SK-N-SH (cell line): ENCODE measurements around the gene PPP1R12B. TPM values are rescaled to one million over a fixed set of nuclear protein-coding genes. Genes with fewer than 3 reads are reported as not detected.

Source experiments
- CTCF ChIA-PET: fragments of 300-600, 350-600 bp; formaldehyde crosslinking; extraction: SDS; loops from one replicate; lab custom pipeline; 2021; lab: Yijun Ruan, JAX
- POLR2A ChIA-PET: fragments of 350-600 bp; sonication (Branson Sonifier 250); formaldehyde crosslinking; extraction: SDS; loops from one replicate; lab custom pipeline; 2020; ENCODE audit warnings: antibody characterized with exemption, inconsistent platforms; lab: Yijun Ruan, JAX
- DNase-seq: peaks from one replicate; pipeline ENCODE4 v3.0.0; 2012
- H2AFZ ChIP-seq: fragments of 200-600 bp; sonication (generic); 2 replicates; pipeline ENCODE4 v1.8.1; 2016; ENCODE audit warnings: antibody characterized with exemption, mild to moderate bottlenecking, low read depth
- H3F3A ChIP-seq: fragments of 200-600 bp; sonication (generic); replicated peaks from 2 replicates; pipeline ENCODE3; 2016; ENCODE audit warnings: antibody characterized with exemption, mild to moderate bottlenecking; ENCODE audit not compliant: insufficient read depth
- H3K27ac ChIP-seq, 2 experiments: fragments of 200-500 bp in 1 of 2; fragments of 200-600 bp in 1 of 2; sonication (Bioruptor generic) in 1 of 2; sonication (generic), shearing (Covaris generic) in 1 of 2; 2 replicates each; pipeline versions ENCODE4 v1.5.1 to v1.6.1; 2014 to 2016; ENCODE audit warnings: low read depth in 2 of 2, inconsistent platforms in 1 of 2, low read length in 1 of 2, mild to moderate bottlenecking in 1 of 2, mixed read lengths in 1 of 2
- H3K27me3 ChIP-seq: fragments of 200-600 bp; sonication (generic), shearing (Covaris generic); 2 replicates; pipeline ENCODE4 v1.6.1; 2016; ENCODE audit warnings: mixed run types; ENCODE audit not compliant: insufficient read depth
- H3K36me3 ChIP-seq, 2 experiments: fragments of 200-500 bp in 1 of 2; fragments of 200-600 bp in 1 of 2; sonication (Bioruptor generic) in 1 of 2; sonication (generic) in 1 of 2; replicated peaks in 1 of 2; 2 replicates each; pipeline versions ENCODE3 to v1.5.1; 2014 to 2016; ENCODE audit warnings: low read length in 1 of 2, mild to moderate bottlenecking in 1 of 2; ENCODE audit not compliant: insufficient read depth in 2 of 2, control insufficient read depth in 1 of 2
- H3K4me1 ChIP-seq, 2 experiments: fragments of 200-500 bp in 1 of 2; fragments of 200-600 bp in 1 of 2; sonication (Bioruptor generic) in 1 of 2; sonication (generic), shearing (Covaris generic) in 1 of 2; 2 replicates each; pipeline versions ENCODE4 v1.5.1 to v1.6.1; 2014 to 2016; ENCODE audit warnings: low read depth in 1 of 2, low read length in 1 of 2, mixed run types in 1 of 2; ENCODE audit not compliant: insufficient read depth in 2 of 2, control insufficient read depth in 1 of 2
- H3K4me2 ChIP-seq: fragments of 200-600 bp; sonication (generic), shearing (Covaris generic); 2 replicates; pipeline ENCODE4 v1.6.1; 2017; ENCODE audit warnings: mixed run types
- H3K4me3 ChIP-seq, 2 experiments: fragments of 200-500 bp in 1 of 2; fragments of 200-600 bp in 1 of 2; sonication (Bioruptor generic) in 1 of 2; sonication (generic), shearing (Covaris generic) in 1 of 2; 2 replicates each; pipeline versions ENCODE4 v1.5.1 to v1.8.1; 2014 to 2016; ENCODE audit warnings: low read depth in 2 of 2, inconsistent platforms in 1 of 2, low read length in 1 of 2, mild to moderate bottlenecking in 1 of 2, mixed read lengths in 1 of 2, moderate library complexity in 1 of 2
- H3K79me2 ChIP-seq: fragments of 200-600 bp; sonication (generic); 2 replicates; pipeline ENCODE4 v1.8.1; 2017; ENCODE audit warnings: mild to moderate bottlenecking; ENCODE audit not compliant: insufficient read depth
- H3K9ac ChIP-seq: fragments of 200-600 bp; sonication (generic); 2 replicates; pipeline ENCODE4 v1.6.1; 2017; ENCODE audit warnings: mixed run types
- H3K9me2 ChIP-seq: fragments of 200-600 bp; sonication (generic); 2 replicates; pipeline ENCODE4 v1.6.1; 2017; ENCODE audit warnings: mixed run types
- H3K9me3 ChIP-seq: fragments of 200-600 bp; sonication (generic); 2 replicates; pipeline ENCODE4 v1.6.1; 2017; ENCODE audit warnings: mixed run types, mild to moderate bottlenecking, moderate library complexity
- H4K20me1 ChIP-seq: fragments of 200-600 bp; sonication (generic); 2 replicates; pipeline ENCODE4 v1.6.1; 2017; ENCODE audit warnings: mild to moderate bottlenecking, mixed run types; ENCODE audit not compliant: insufficient read depth
- ELF1 ChIP-seq: IDR thresholded peaks from 2 replicates; pipeline ENCODE4 v1.4.0; 2012
- EP300 ChIP-seq, 2 experiments: IDR thresholded peaks; 2 replicates each; pipeline versions ENCODE4 v1.4.0 to v1.6.1; 2012; ENCODE audit warnings: borderline replicate concordance in 1 of 2, low read depth in 1 of 2, low read length in 1 of 2
- EZH2phosphoT487 ChIP-seq: fragments of 200-600 bp; sonication (generic); IDR thresholded peaks from 2 replicates; pipeline ENCODE4 v1.6.1; 2017; ENCODE audit warnings: low read depth, mixed run types, mild to moderate bottlenecking, antibody characterized with exemption, moderate library complexity, borderline replicate concordance
- FOSL2 ChIP-seq: IDR thresholded peaks from 2 replicates; pipeline ENCODE4 v1.4.0; 2012; ENCODE audit warnings: low read depth, mild to moderate bottlenecking, moderate library complexity, borderline replicate concordance
- GABPA ChIP-seq: IDR thresholded peaks from 2 replicates; pipeline ENCODE4 v1.4.0; 2012; ENCODE audit warnings: low read depth, mild to moderate bottlenecking
- GATA2 ChIP-seq: sonication (generic); formaldehyde crosslinking; IDR thresholded peaks from 2 replicates; pipeline ENCODE4 v1.5.0; 2020; ENCODE audit warnings: mild to moderate bottlenecking, missing genetic modification reagents
- JUND ChIP-seq: IDR thresholded peaks from 2 replicates; pipeline ENCODE4 v1.4.0; 2012
- MEF2A ChIP-seq: IDR thresholded peaks from 2 replicates; pipeline ENCODE4 v1.4.0; 2012; ENCODE audit warnings: low read depth, borderline replicate concordance
- MXI1 ChIP-seq: IDR thresholded peaks from 2 replicates; pipeline ENCODE4 v1.6.1; 2012; ENCODE audit warnings: mild to moderate bottlenecking, low read depth, low read length, improper control_type of control experiment
- NFIC ChIP-seq: IDR thresholded peaks from 2 replicates; pipeline ENCODE4 v1.4.0; 2012; ENCODE audit warnings: borderline replicate concordance
- NRF1 ChIP-seq: IDR thresholded peaks from 2 replicates; pipeline ENCODE4 v1.6.1; 2012; ENCODE audit warnings: low read depth, mild to moderate bottlenecking, low read length
- POLR2AphosphoS5 ChIP-seq: IDR thresholded peaks from 2 replicates; pipeline ENCODE4 v1.6.1; 2012; ENCODE audit warnings: low read depth, low read length
- RAD21 ChIP-seq: IDR thresholded peaks from 2 replicates; pipeline ENCODE4 v1.6.1; 2012; ENCODE audit warnings: mild to moderate bottlenecking, low read length
- RCOR1 ChIP-seq: fragments of 150-350 bp; IDR thresholded peaks from 2 replicates; pipeline ENCODE4 v1.6.1; 2017; ENCODE audit warnings: antibody characterized with exemption, low read length
- RXRA ChIP-seq: IDR thresholded peaks from 2 replicates; pipeline ENCODE4 v1.4.0; 2012; ENCODE audit warnings: low read depth, mild to moderate bottlenecking, borderline replicate concordance
- SIN3A ChIP-seq: IDR thresholded peaks from 2 replicates; pipeline ENCODE4 v1.6.1; 2012; ENCODE audit warnings: low read depth, mild to moderate bottlenecking, low read length, moderate library complexity, borderline replicate concordance
- TAF1 ChIP-seq: IDR thresholded peaks from 2 replicates; pipeline ENCODE4 v1.6.1; 2012; ENCODE audit warnings: low read depth, mild to moderate bottlenecking, low read length, moderate library complexity, borderline replicate concordance
- YY1 ChIP-seq: IDR thresholded peaks from 2 replicates; pipeline ENCODE4 v1.4.0; 2012; ENCODE audit warnings: low read depth, mild to moderate bottlenecking
- WGBS: methylation state at CpG from one replicate; pipeline ENCODE4 v1.1.6; 2017; ENCODE audit warnings: low lambda C conversion rate; 5-methylcytosine and 5-hydroxymethylcytosine counted together
- polyA plus RNA-seq, 3 experiments: library from polyadenylated mRNA; depleted of rRNA; stranded (reverse); fragments of >200 nt; gene quantifications; 2 replicates each; pipeline ENCODE4 v1.2.3, GENCODE V29; 2012
- TF ChIP-seq, protein P1 (sequence below): IDR thresholded peaks from 2 replicates; pipeline ENCODE4; 2012
- TF ChIP-seq, protein P2 (sequence below): fragments of 200-600 bp; sonication (generic); IDR thresholded peaks from 2 replicates; pipeline ENCODE4 v1.6.1; 2017; ENCODE audit warnings: antibody characterized with exemption, mild to moderate bottlenecking, moderate library complexity
- TF ChIP-seq, protein P3 (sequence below): fragments of 150-350 bp; IDR thresholded peaks from 2 replicates; pipeline ENCODE4 v1.6.1; 2016; ENCODE audit warnings: mild to moderate bottlenecking, low read depth, low read length
- TF ChIP-seq, protein P4 (sequence below): IDR thresholded peaks from 2 replicates; pipeline ENCODE4 v1.4.0; 2012; ENCODE audit warnings: low read depth, borderline replicate concordance

The PPP1R12B gene
- polyA plus RNA-seq, 1 of the 3 experiments (the other 2 are of a cell fraction) = 2.8 TPM

DNA sequence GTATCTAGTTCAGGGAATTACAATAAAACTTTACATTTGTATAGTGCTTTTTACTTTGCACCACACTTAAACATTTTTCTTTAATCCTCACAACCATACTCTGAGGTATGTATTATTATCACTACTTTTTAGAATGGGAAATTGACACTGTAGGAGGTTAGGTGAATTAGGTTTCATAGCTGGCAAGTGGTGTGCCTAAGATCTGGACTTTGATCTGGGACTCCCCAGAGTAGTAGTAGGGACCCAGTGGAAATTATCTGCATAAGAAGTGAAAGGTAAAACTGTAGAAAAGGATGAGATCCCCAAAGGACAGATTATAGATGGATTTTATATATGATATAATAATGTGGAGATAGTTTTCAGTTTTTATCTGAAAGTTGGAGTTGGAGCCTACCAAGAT, 85.6 kb downstream of the PPP1R12B start:
- DNase-seq = no peak
- no peak overlapping the region for H3K4me3 ChIP-seq
- H3K27me3 ChIP-seq = no peaks in the 10 kb centered on the region
- H3K36me3 ChIP-seq = peaks cover 6 to 22% of the 10 kb centered on the region in 2 experiments
- no peak overlapping the region for H3K4me2 ChIP-seq
- H3K79me2 ChIP-seq = no peaks in the 10 kb centered on the region
- ChIA-PET POLR2A (no interaction called here), CTCF (interaction anchor here (1.1 kb wide), 1 partner anchor 89 kb away, joined by 4 read pairs; no protein-coding TSS in a partner anchor)
- H2AFZ ChIP-seq = no peak overlapping the region
- H3K9me2 ChIP-seq = no peaks in the 10 kb centered on the region
- no peaks in the 10 kb centered on the region for H3F3A ChIP-seq
- no peak overlapping the region for H3K9ac ChIP-seq
- no peaks in the 10 kb centered on the region for H4K20me1 ChIP-seq
- no peak overlapping the region for H3K27ac ChIP-seq
- TF ChIP-seq ELF1 (no peak), POLR2AphosphoS5 (no peak), RAD21 (no peak), MXI1 (no peak), RXRA (no peak)
- H3K4me1 ChIP-seq = no peaks in the 10 kb centered on the region
- no peaks in the 10 kb centered on the region for H3K9me3 ChIP-seq

DNA sequence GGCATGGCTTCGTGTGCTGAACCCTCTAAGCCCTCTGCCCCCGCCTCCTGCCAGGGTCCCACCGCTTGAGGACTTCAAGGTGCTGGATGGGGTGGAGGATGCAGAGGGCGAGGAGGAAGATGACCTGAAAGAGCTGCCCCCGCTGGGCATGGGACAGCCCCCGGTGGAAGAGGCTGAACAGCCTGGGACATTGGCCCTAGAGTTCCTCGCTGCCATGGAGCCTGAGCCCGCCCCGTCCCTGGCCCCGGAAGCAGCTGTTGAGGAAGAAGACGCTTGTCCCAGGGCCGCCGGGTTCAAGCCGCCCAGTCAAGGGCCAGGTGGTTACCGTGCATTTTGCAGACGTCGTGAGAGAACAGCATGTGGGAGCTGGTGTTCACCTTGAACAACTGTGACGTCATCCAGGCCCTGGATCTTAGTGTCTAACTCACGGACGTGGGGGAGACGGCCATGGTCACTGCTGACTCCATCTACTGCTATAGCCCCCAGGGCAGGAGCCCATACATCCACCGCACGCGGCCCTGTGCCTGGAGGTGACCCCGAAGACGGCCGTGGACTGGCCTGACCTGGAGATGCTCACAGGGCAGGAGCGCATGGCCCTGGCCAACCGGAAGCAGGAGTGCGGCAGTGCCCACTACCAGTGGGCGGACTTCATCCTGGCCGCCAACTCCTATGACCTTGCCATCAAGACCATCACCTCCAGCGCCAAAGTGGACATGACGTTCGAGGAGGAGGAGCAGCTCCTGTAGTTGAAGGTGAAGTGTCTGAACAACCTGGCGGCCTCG, 90.1 kb downstream of the PPP1R12B start:
- H4K20me1 ChIP-seq = no peaks in the 10 kb centered on the region
- TF ChIP-seq, protein P1, sequence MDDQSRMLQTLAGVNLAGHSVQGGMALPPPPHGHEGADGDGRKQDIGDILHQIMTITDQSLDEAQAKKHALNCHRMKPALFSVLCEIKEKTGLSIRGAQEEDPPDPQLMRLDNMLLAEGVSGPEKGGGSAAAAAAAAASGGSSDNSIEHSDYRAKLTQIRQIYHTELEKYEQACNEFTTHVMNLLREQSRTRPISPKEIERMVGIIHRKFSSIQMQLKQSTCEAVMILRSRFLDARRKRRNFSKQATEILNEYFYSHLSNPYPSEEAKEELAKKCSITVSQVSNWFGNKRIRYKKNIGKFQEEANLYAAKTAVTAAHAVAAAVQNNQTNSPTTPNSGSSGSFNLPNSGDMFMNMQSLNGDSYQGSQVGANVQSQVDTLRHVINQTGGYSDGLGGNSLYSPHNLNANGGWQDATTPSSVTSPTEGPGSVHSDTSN = no peak
- TF ChIP-seq GATA2 (CRISPR knock-in tag) (no peak), GABPA (no peak), FOSL2 (no peak), RXRA (no peak), EZH2phosphoT487 (no peak), SIN3A (no peak), MXI1 (no peak), NRF1 (no peak), NFIC (no peak), JUND (no peak), RCOR1 (no peak), YY1 (no peak), EP300 (IDR thresholded peaks at IDR 0.05; ENCODE audit: borderline replicate concordance in 1 of 2, low read depth in 1 of 2, low read length in 1 of 2) (no peak), RAD21 (no peak), MEF2A (no peak), TAF1 (no peak)
- TF ChIP-seq, protein P2, sequence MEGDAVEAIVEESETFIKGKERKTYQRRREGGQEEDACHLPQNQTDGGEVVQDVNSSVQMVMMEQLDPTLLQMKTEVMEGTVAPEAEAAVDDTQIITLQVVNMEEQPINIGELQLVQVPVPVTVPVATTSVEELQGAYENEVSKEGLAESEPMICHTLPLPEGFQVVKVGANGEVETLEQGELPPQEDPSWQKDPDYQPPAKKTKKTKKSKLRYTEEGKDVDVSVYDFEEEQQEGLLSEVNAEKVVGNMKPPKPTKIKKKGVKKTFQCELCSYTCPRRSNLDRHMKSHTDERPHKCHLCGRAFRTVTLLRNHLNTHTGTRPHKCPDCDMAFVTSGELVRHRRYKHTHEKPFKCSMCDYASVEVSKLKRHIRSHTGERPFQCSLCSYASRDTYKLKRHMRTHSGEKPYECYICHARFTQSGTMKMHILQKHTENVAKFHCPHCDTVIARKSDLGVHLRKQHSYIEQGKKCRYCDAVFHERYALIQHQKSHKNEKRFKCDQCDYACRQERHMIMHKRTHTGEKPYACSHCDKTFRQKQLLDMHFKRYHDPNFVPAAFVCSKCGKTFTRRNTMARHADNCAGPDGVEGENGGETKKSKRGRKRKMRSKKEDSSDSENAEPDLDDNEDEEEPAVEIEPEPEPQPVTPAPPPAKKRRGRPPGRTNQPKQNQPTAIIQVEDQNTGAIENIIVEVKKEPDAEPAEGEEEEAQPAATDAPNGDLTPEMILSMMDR = no peak
- TF ChIP-seq, protein P3, sequence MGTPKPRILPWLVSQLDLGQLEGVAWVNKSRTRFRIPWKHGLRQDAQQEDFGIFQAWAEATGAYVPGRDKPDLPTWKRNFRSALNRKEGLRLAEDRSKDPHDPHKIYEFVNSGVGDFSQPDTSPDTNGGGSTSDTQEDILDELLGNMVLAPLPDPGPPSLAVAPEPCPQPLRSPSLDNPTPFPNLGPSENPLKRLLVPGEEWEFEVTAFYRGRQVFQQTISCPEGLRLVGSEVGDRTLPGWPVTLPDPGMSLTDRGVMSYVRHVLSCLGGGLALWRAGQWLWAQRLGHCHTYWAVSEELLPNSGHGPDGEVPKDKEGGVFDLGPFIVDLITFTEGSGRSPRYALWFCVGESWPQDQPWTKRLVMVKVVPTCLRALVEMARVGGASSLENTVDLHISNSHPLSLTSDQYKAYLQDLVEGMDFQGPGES = no peak
- TF ChIP-seq, protein P4, sequence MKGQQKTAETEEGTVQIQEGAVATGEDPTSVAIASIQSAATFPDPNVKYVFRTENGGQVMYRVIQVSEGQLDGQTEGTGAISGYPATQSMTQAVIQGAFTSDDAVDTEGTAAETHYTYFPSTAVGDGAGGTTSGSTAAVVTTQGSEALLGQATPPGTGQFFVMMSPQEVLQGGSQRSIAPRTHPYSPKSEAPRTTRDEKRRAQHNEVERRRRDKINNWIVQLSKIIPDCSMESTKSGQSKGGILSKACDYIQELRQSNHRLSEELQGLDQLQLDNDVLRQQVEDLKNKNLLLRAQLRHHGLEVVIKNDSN = no peak
- TF ChIP-seq, all 33 proteins: peak for 0
- no peak overlapping the region for H3K9ac ChIP-seq
- no peak for DNase-seq
- no peak overlapping the region for H3K27ac ChIP-seq
- CTCF ChIA-PET = interaction anchor here (0.9 kb wide), 1 partner anchor 26 kb away, joined by 3 read pairs; no protein-coding TSS in a partner anchor
- no peaks in the 10 kb centered on the region for H3K9me3 ChIP-seq
- WGBS = 97% methylated on average over 10 of the region's 37 CpGs
- H2AFZ ChIP-seq = no peak overlapping the region
- no peaks in the 10 kb centered on the region for H3K9me2 ChIP-seq
- H3K4me3 ChIP-seq = no peak overlapping the region
- H3K4me2 ChIP-seq = no peak overlapping the region
- H3K79me2 ChIP-seq = no peaks in the 10 kb centered on the region
- no peaks in the 10 kb centered on the region for H3F3A ChIP-seq
- H3K4me1 ChIP-seq = no peaks in the 10 kb centered on the region
- H3K36me3 ChIP-seq = peaks cover 16 to 41% of the 10 kb centered on the region in 2 experiments
- no peaks in the 10 kb centered on the region for H3K27me3 ChIP-seq
- POLR2A ChIA-PET = no interaction called here
